HepG2 (cell line): ENCODE measurements around the gene GTF2E1. TPM values are rescaled to one million over a fixed set of nuclear protein-coding genes. Genes with fewer than 3 reads are reported as not detected.

Experiments used
- ATAC-seq: fragments of 200-7000 bp; cut with Tn5 transposase; 3 replicates; pipeline ENCODE4 v1.9.1; 2020; ENCODE audit warnings: mild to moderate bottlenecking, moderate library complexity
- BruUV-seq: library from RNA; stranded (reverse); fragments of 400-500 nt; replicated peaks from 2 replicates; lab custom pipeline; 2021; lab: Mats Ljungman, UMichigan
- CTCF ChIA-PET: fragments of 300-600 bp; formaldehyde crosslinking; extraction: SDS; loops from one replicate; lab custom pipeline; 2021; ENCODE audit warnings: low total read pairs, inconsistent platforms, low intra/inter-chr PET ratio; lab: Yijun Ruan, JAX
- POLR2A ChIA-PET: fragments of 350-600 bp; sonication (Branson Sonifier 250); formaldehyde crosslinking; loops from one replicate; lab custom pipeline; 2020; ENCODE audit warnings: antibody characterized with exemption, inconsistent platforms; lab: Yijun Ruan, JAX
- DNase-seq: peaks from one replicate; pipeline ENCODE4 v3.0.0-alpha.2; 2015; ENCODE audit warnings: low spot score
- FAIRE-seq: peaks from 3 replicates; lab custom pipeline; 2011; peaks lifted over from hg19 to GRCh38; lab: Jason Lieb, UNC
- H2AFZ ChIP-seq: one replicate; pipeline ENCODE4 v1.6.1; 2011; ENCODE audit warnings: low read length, inconsistent platforms
- H3K27ac ChIP-seq: fragments of 300-600 bp; 3 replicates; pipeline ENCODE4 v1.8.0; 2011; ENCODE audit warnings: mixed run types, mild to moderate bottlenecking, mixed read lengths, low read length, inconsistent platforms; ENCODE audit not compliant: insufficient read depth; ENCODE audit errors: extremely low read length
- H3K27me3 ChIP-seq, 2 experiments: fragments of 200-600 bp in 1 of 2; 2 replicates in 1 of 2; 3 replicates in 1 of 2; pipeline versions ENCODE4 v1.6.0 to v1.8.0; 2011; ENCODE audit warnings: low read length in 2 of 2, mild to moderate bottlenecking in 2 of 2, moderate library complexity in 2 of 2, inconsistent platforms in 1 of 2; ENCODE audit not compliant: insufficient read depth in 2 of 2, control insufficient read depth in 1 of 2
- H3K36me3 ChIP-seq, 2 experiments: fragments of 200-600 bp in 1 of 2; replicated peaks in 1 of 2; 2 replicates in 1 of 2; 3 replicates in 1 of 2; pipeline versions ENCODE4 v1.5.1 to v1.8.0; 2011; ENCODE audit warnings: low read length in 2 of 2, inconsistent platforms in 1 of 2; ENCODE audit not compliant: insufficient read depth in 2 of 2, control insufficient read depth in 1 of 2
- H3K4me1 ChIP-seq: 2 replicates; pipeline ENCODE4 v1.5.1; 2012; ENCODE audit warnings: low read length, inconsistent platforms; ENCODE audit not compliant: insufficient read depth
- H3K4me2 ChIP-seq: 2 replicates; pipeline ENCODE4 v1.6.0; 2011; ENCODE audit warnings: low read depth, low read length, inconsistent platforms
- H3K4me3 ChIP-seq, 3 experiments: fragments of 200-600 bp in 1 of 3; sonication (generic), shearing (Covaris generic) in 1 of 3; replicated peaks in 1 of 3; 2 replicates each; pipeline ENCODE4 v1.5.1; 2011 to 2016; ENCODE audit warnings: low read length in 3 of 3, inconsistent platforms in 2 of 3, low read depth in 2 of 3, mild to moderate bottlenecking in 2 of 3, control low read depth in 1 of 3, mixed read lengths in 1 of 3; ENCODE audit not compliant: insufficient read depth in 1 of 3
- H3K79me2 ChIP-seq: one replicate; pipeline ENCODE4 v1.6.1; 2011; ENCODE audit warnings: low read length, inconsistent platforms; ENCODE audit not compliant: insufficient read depth
- H3K9ac ChIP-seq: 2 replicates; pipeline ENCODE4 v1.6.0; 2011; ENCODE audit warnings: mild to moderate bottlenecking, low read depth, low read length, inconsistent platforms; ENCODE audit not compliant: insufficient read depth
- H3K9me3 ChIP-seq: 2 replicates; pipeline ENCODE4 v1.5.1; 2012; ENCODE audit warnings: mild to moderate bottlenecking, low read length
- H4K20me1 ChIP-seq: 2 replicates; pipeline ENCODE4 v1.6.0; 2011; ENCODE audit warnings: inconsistent platforms, mild to moderate bottlenecking, low read length, moderate library complexity; ENCODE audit not compliant: insufficient read depth
- FOXP1 ChIP-seq, 2 experiments: fragments of 450-650 bp in 1 of 2; IDR thresholded peaks; 2 replicates each; pipeline ENCODE4 v1.6.1; 2017 to 2018; ENCODE audit warnings: antibody characterized with exemption in 1 of 2
- GATAD2A ChIP-seq: IDR thresholded peaks from 2 replicates; pipeline ENCODE4 v1.6.1; 2016
- HDAC2 ChIP-seq: sonication (generic); formaldehyde crosslinking; IDR thresholded peaks from 2 replicates; pipeline ENCODE4 v1.4.0; 2020; ENCODE audit warnings: missing genetic modification reagents
- KMT2B ChIP-seq: IDR thresholded peaks from 2 replicates; pipeline ENCODE4 v1.6.1; 2016; ENCODE audit warnings: missing genetic modification reagents, missing compliant biosample characterization
- MEF2D ChIP-seq: sonication (generic); formaldehyde crosslinking; IDR thresholded peaks from 2 replicates; pipeline ENCODE4 v1.5.1; 2020; ENCODE audit warnings: mild to moderate bottlenecking, missing genetic modification reagents
- MIER3 ChIP-seq: IDR thresholded peaks from 2 replicates; pipeline ENCODE4 v1.6.1; 2016; ENCODE audit warnings: missing compliant biosample characterization, borderline replicate concordance
- NFE2L2 ChIP-seq: fragments of 150-350 bp; IDR thresholded peaks from 2 replicates; pipeline ENCODE4 v1.6.1; 2014; ENCODE audit warnings: low read length
- PCBP1 ChIP-seq: fragments of 200-400 bp; formaldehyde crosslinking; IDR thresholded peaks from 2 replicates; pipeline ENCODE4 v1.6.1; 2017; ENCODE audit warnings: mild to moderate bottlenecking, low read depth, low read length, borderline replicate concordance
- RXRB ChIP-seq: IDR thresholded peaks from 2 replicates; pipeline ENCODE4 v1.6.1; 2016; ENCODE audit warnings: borderline replicate concordance, missing genetic modification reagents, missing compliant biosample characterization
- SAP130 ChIP-seq: IDR thresholded peaks from 2 replicates; pipeline ENCODE4 v1.6.1; 2016; ENCODE audit warnings: low read depth
- SMARCC2 ChIP-seq: fragments of 450-650 bp; IDR thresholded peaks from 2 replicates; pipeline ENCODE4 v1.6.1; 2017; ENCODE audit warnings: antibody characterized with exemption, mild to moderate bottlenecking
- SOX5 ChIP-seq: IDR thresholded peaks from 2 replicates; pipeline ENCODE4 v1.6.1; 2016; ENCODE audit warnings: borderline replicate concordance
- ZNF256 ChIP-seq: sonication (generic); formaldehyde crosslinking; conservative IDR thresholded peaks from 2 replicates; pipeline ENCODE4 v1.4.0; 2020; ENCODE audit warnings: missing genetic modification reagents
- ZNF451 ChIP-seq: sonication (generic); formaldehyde crosslinking; IDR thresholded peaks from 2 replicates; pipeline ENCODE4 v1.5.0; 2020; ENCODE audit warnings: mild to moderate bottlenecking, missing genetic modification reagents
- ZNF644 ChIP-seq: IDR thresholded peaks from 2 replicates; pipeline ENCODE4 v1.6.1; 2016; ENCODE audit warnings: low read depth
- WGBS: methylation state at CpG from one replicate; pipeline ENCODE4 v1.1.6; 2017; ENCODE audit warnings: low lambda C conversion rate; 5-methylcytosine and 5-hydroxymethylcytosine counted together
- in situ Hi-C: cut with HindIII; loops from 2 replicates; pipeline ENCODE4 v1.10.0; 2017; ENCODE audit warnings: low pct_unique_long_range_greater_than_20kb; ENCODE audit not compliant: extremely low pct_ligation_motif_present
- intact Hi-C: fragments of 100-400 bp; cut with micrococcal nuclease; formaldehyde crosslinking; loops from one replicate; pipeline ENCODE4 v1.10.0; 2022; ENCODE audit not compliant: unreplicated experiment
- polyA plus RNA-seq, 8 experiments: library from polyadenylated mRNA; depleted of rRNA in 3 of 8; stranded (reverse) in 7 of 8; unstranded in 1 of 8; fragments of >200 nt; fragmentation: Illumina TruSeq in 4 of 8; extraction: Trizol in 4 of 8; gene quantifications; 2 replicates each; pipeline versions ENCODE4 v1.2.1 to v1.2.3, GENCODE V29; 2011 to 2016; ENCODE audit warnings: low read depth in 4 of 8, missing spikeins in 1 of 8, mixed read lengths in 1 of 8; ENCODE audit not compliant: insufficient read depth in 1 of 8
- total RNA-seq, 5 experiments: library from RNA; depleted of rRNA; stranded (reverse); fragments of >200 nt; fragmentation: Illumina TruSeq; extraction: Trizol; gene quantifications; 2 replicates each; pipeline ENCODE4 v1.2.3, GENCODE V29; 2016; ENCODE audit warnings: low read depth in 1 of 5
- TF ChIP-seq, protein P1 (sequence below), 2 experiments: fragments of 450-650 bp in 1 of 2; sonication (generic) in 1 of 2; formaldehyde crosslinking; IDR thresholded peaks; 2 replicates each; pipeline versions ENCODE4 v1.5.0 to v1.8.0; 2020 to 2022; ENCODE audit warnings: mild to moderate bottlenecking in 1 of 2, missing genetic modification reagents in 1 of 2
- TF ChIP-seq, protein P2 (sequence below): sonication (generic); formaldehyde crosslinking; IDR thresholded peaks from 2 replicates; pipeline ENCODE4 v1.5.1; 2020; ENCODE audit warnings: missing genetic modification reagents, mild to moderate bottlenecking, borderline replicate concordance
- TF ChIP-seq, protein P3 (sequence below): sonication (generic); formaldehyde crosslinking; conservative IDR thresholded peaks from 2 replicates; pipeline ENCODE4 v1.4.0; 2020; ENCODE audit warnings: mild to moderate bottlenecking, missing genetic modification reagents, moderate library complexity

The GTF2E1 gene
- total and polyA plus RNA-seq, 2 of the 13 experiments (the other 11 are each of a cell fraction or from before 2014, with no cell fraction given) = 7.7 to 21.5 TPM

DNA sequence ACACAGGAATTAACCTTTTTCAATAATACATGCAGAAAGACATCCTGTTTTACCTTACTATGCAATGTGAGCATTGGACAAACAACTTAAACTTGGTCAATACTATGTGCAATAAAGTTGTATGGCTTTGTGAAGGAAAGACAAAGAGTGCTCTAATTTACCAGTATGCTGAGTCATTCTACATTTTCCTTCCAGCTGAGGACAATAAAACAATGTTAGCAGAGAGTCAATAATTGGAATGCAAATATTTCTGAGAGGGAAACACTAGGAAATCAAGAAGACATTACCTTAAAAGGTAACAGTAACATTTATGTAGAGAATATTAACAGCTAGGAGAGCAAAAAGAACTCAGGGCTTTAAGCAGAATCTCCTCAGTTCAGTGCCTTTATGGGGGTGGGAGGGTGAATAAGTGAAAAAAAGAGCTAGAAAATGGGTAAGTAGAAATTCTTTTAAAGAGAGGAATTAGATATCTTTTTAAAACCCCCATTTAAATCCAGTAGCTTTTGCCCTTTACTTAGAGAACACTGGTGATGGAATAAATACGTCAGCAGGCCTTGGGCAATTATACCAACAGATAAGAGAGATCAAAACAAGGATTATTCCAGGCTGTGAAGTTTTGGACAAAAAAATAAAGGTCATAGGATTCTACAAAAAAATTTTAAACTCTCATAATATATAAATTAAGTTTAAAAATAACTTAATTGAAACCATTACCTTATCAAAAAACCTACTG lies 48.9 kb upstream of the GTF2E1 start:
- Histone ChIP-seq H4K20me1 (no peaks in the 10 kb centered on the region), H3K4me1 (peaks cover 47% of the 10 kb centered on the region), H3K9ac (no peak overlapping the region; the same call in 1 of the 2 replicates), H3K4me2 (peak overlapping the region; percentile 34), H2AFZ (no peak overlapping the region), H3K36me3 (peaks cover 0 to 14% of the 10 kb centered on the region in 2 experiments; a peak in 1 of 5 replicates), H3K4me3 (no peak overlapping the region), H3K79me2 (no peaks in the 10 kb centered on the region), H3K27ac (peak overlapping the region; percentile 67), H3K27me3 (no peaks in the 10 kb centered on the region), H3K9me3 (no peaks in the 10 kb centered on the region)
- ATAC-seq (peak; percentile 86), DNase-seq (peak; percentile 86), FAIRE-seq (peak; percentile 56)
- WGBS = 86% methylated on average over 1 of the region's 1 CpG
- ChIA-PET POLR2A (interaction anchor here (1.0 to 5.7 kb wide), 2 partner anchors 11 to 15 kb away, joined by 10 to 33 read pairs; partner anchors contain the start of gene HGD), CTCF (no interaction called here)
- no TSS peak for BruUV-seq
- intact Hi-C loops (loop anchor here (1.0 to 2.0 kb wide), 2 partner anchors 11 to 15 kb away; partner anchors contain the start of gene HGD), in situ Hi-C loops (no loop called here)
- TF ChIP-seq FOXP1 (IDR thresholded peaks at IDR 0.05) = 0 out of 2 replicates have a peak, but pooled peaks have one; percentile 50
- TF ChIP-seq FOXP1 (CRISPR knock-in tag; IDR thresholded peaks at IDR 0.05) = peak; percentile 67
- TF ChIP-seq, protein P1, sequence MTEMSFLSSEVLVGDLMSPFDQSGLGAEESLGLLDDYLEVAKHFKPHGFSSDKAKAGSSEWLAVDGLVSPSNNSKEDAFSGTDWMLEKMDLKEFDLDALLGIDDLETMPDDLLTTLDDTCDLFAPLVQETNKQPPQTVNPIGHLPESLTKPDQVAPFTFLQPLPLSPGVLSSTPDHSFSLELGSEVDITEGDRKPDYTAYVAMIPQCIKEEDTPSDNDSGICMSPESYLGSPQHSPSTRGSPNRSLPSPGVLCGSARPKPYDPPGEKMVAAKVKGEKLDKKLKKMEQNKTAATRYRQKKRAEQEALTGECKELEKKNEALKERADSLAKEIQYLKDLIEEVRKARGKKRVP (CRISPR knock-in tag; IDR thresholded peaks at IDR 0.05) = peak in 1 of 2 experiments; percentile 20; a peak in 1 of 4 replicates
- TF ChIP-seq GATAD2A (CRISPR knock-in tag) = peak; percentile 82
- no peak for TF ChIP-seq KMT2B (CRISPR knock-in tag)
- 0 out of 2 replicates have a peak, but pooled peaks have one; percentile 22 for TF ChIP-seq MIER3 (CRISPR knock-in tag)
- 0 out of 2 replicates have a peak, but pooled peaks have one; percentile 16 for TF ChIP-seq HDAC2 (CRISPR knock-in tag)
- TF ChIP-seq, protein P2, sequence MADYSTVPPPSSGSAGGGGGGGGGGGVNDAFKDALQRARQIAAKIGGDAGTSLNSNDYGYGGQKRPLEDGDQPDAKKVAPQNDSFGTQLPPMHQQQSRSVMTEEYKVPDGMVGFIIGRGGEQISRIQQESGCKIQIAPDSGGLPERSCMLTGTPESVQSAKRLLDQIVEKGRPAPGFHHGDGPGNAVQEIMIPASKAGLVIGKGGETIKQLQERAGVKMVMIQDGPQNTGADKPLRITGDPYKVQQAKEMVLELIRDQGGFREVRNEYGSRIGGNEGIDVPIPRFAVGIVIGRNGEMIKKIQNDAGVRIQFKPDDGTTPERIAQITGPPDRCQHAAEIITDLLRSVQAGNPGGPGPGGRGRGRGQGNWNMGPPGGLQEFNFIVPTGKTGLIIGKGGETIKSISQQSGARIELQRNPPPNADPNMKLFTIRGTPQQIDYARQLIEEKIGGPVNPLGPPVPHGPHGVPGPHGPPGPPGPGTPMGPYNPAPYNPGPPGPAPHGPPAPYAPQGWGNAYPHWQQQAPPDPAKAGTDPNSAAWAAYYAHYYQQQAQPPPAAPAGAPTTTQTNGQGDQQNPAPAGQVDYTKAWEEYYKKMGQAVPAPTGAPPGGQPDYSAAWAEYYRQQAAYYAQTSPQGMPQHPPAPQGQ (CRISPR knock-in tag) = no peak
- TF ChIP-seq MEF2D (CRISPR knock-in tag) = no peak
- TF ChIP-seq ZNF644 = 0 out of 2 replicates have a peak, but pooled peaks have one; percentile 25
- peak; percentile 94 for TF ChIP-seq SOX5 (CRISPR knock-in tag)
- TF ChIP-seq, protein P3, sequence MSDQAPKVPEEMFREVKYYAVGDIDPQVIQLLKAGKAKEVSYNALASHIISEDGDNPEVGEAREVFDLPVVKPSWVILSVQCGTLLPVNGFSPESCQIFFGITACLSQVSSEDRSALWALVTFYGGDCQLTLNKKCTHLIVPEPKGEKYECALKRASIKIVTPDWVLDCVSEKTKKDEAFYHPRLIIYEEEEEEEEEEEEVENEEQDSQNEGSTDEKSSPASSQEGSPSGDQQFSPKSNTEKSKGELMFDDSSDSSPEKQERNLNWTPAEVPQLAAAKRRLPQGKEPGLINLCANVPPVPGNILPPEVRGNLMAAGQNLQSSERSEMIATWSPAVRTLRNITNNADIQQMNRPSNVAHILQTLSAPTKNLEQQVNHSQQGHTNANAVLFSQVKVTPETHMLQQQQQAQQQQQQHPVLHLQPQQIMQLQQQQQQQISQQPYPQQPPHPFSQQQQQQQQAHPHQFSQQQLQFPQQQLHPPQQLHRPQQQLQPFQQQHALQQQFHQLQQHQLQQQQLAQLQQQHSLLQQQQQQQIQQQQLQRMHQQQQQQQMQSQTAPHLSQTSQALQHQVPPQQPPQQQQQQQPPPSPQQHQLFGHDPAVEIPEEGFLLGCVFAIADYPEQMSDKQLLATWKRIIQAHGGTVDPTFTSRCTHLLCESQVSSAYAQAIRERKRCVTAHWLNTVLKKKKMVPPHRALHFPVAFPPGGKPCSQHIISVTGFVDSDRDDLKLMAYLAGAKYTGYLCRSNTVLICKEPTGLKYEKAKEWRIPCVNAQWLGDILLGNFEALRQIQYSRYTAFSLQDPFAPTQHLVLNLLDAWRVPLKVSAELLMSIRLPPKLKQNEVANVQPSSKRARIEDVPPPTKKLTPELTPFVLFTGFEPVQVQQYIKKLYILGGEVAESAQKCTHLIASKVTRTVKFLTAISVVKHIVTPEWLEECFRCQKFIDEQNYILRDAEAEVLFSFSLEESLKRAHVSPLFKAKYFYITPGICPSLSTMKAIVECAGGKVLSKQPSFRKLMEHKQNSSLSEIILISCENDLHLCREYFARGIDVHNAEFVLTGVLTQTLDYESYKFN = peak; percentile 28; the same call in 1 of the 2 replicates
- TF ChIP-seq ZNF451 = no peak
- no peak for TF ChIP-seq PCBP1
- TF ChIP-seq NFE2L2 = peak; percentile 99
- TF ChIP-seq RXRB (CRISPR knock-in tag) = 0 out of 2 replicates have a peak, but pooled peaks have one; percentile 23
- no peak for TF ChIP-seq ZNF256 (CRISPR knock-in tag)
- 0 out of 2 replicates have a peak, but pooled peaks have one; percentile 19 for TF ChIP-seq SMARCC2
- TF ChIP-seq SAP130 = peak; percentile 81
